ENCODE data around the gene PLA2G4B. TPM values are rescaled to one million over a fixed set of nuclear protein-coding genes. Genes with fewer than 3 reads are reported as not detected.
"Not testable (repeated sequence)": the region's sequence is repeated elsewhere in the genome, so short reads cannot be mapped to it uniquely, and the experiment has no call there.

Gene PLA2G4B
- total RNA-seq, 2 donors from 2014 or later = 1.5 to 7.6 TPM

- peak overlapping the region; percentile 48 to 64 for H3K4me3 ChIP-seq
- intact Hi-C loops (cut with DNase I) = loop anchor here (1.0 to 5.0 kb wide), 2 partner anchors 54 to 74 kb away; partner anchors contain the start of gene MAPKBP1
- no peaks in the 10 kb centered on the region for H3K36me3 ChIP-seq
- DNase-seq (ENCODE audit: low spot score) = no peak
- peak overlapping the region; percentile 77 to 79 for H3K27ac ChIP-seq
- TF ChIP-seq POLR2A (IDR thresholded peaks at IDR 0.05) (no peak), CTCF (IDR thresholded peaks at IDR 0.05) (no peak), POLR2AphosphoS5 (IDR thresholded peaks at IDR 0.05) (no peak)
- peaks cover 10% of the 10 kb centered on the region for H3K4me1 ChIP-seq (replicated peaks)
- H3K9me3 ChIP-seq = no peaks in the 10 kb centered on the region
- no peaks in the 10 kb centered on the region for H3K27me3 ChIP-seq (replicated peaks; ENCODE audit: insufficient read depth)
- WGBS = 11% methylated on average over 6 of the region's 6 CpGs
These were observed 9.9 kb upstream of the PLA2G4B start for GRCh38 chr15:41828807-41829141.

- Histone ChIP-seq H3K36me3 (no peaks in the 10 kb centered on the region), H3K27me3 (replicated peaks; ENCODE audit: insufficient read depth) (no peaks in the 10 kb centered on the region), H3K4me1 (replicated peaks) (peaks cover 10% of the 10 kb centered on the region), H3K9me3 (no peaks in the 10 kb centered on the region), H3K4me3 (no peak overlapping the region), H3K27ac (no peak overlapping the region)
- no peak for DNase-seq (ENCODE audit: low spot score)
- intact Hi-C loops (cut with DNase I) = loop anchor here (5.0 kb wide), 1 partner anchor 72 kb away; no protein-coding TSS in a partner anchor
- 67% methylated on average over 12 of the region's 13 CpGs for WGBS
- TF ChIP-seq CTCF (IDR thresholded peaks at IDR 0.05) (no peak), POLR2AphosphoS5 (IDR thresholded peaks at IDR 0.05) (no peak), POLR2A (IDR thresholded peaks at IDR 0.05) (no peak)
These were observed 8.5 kb upstream of the PLA2G4B start for GRCh38 chr15:41829959-41830646.

- H3K4me1 ChIP-seq (replicated peaks) = peaks cover 10% of the 10 kb centered on the region
- H3K9me3 ChIP-seq; H3K36me3 ChIP-seq; DNase-seq (ENCODE audit: low spot score); intact Hi-C loops (cut with DNase I); H3K27me3 ChIP-seq (replicated peaks; ENCODE audit: insufficient read depth); H3K27ac ChIP-seq; H3K4me3 ChIP-seq: not testable (repeated sequence)
- 81% methylated on average over 4 of the region's 4 CpGs for WGBS
These were observed 7.4 kb upstream of the PLA2G4B start for GRCh38 chr15:41831291-41831690.

GRCh38 chr15:41832208-41832607, 6.4 kb upstream of the PLA2G4B start:
- intact Hi-C loops (cut with DNase I) = no loop called here
- DNase-seq (ENCODE audit: low spot score) = no peak
- Histone ChIP-seq H3K4me3 (no peak overlapping the region), H3K4me1 (replicated peaks) (peaks cover 10% of the 10 kb centered on the region), H3K27ac (peak overlapping the region; percentile 35 to 43), H3K27me3 (replicated peaks; ENCODE audit: insufficient read depth) (no peaks in the 10 kb centered on the region), H3K36me3 (no peaks in the 10 kb centered on the region), H3K9me3 (no peaks in the 10 kb centered on the region)
- 82% methylated on average over 10 of the region's 10 CpGs for WGBS
- TF ChIP-seq POLR2AphosphoS5 (IDR thresholded peaks at IDR 0.05) = no peak
- TF ChIP-seq CTCF (IDR thresholded peaks at IDR 0.05) = no peak
- no peak for TF ChIP-seq POLR2A (IDR thresholded peaks at IDR 0.05)

GRCh38 chr15:41832875-41833274, 5.8 kb upstream of the PLA2G4B start:
- Histone ChIP-seq H3K9me3 (no peaks in the 10 kb centered on the region), H3K36me3 (no peaks in the 10 kb centered on the region), H3K27ac (peak overlapping the region; percentile 35 to 43), H3K4me1 (replicated peaks) (peaks cover 9% of the 10 kb centered on the region), H3K4me3 (no peak overlapping the region), H3K27me3 (replicated peaks; ENCODE audit: insufficient read depth) (no peaks in the 10 kb centered on the region)
- intact Hi-C loops (cut with DNase I) = no loop called here
- WGBS = 38% methylated on average over 3 of the region's 3 CpGs
- peak; percentile 86 for DNase-seq (ENCODE audit: low spot score)
- TF ChIP-seq POLR2AphosphoS5 (IDR thresholded peaks at IDR 0.05) (peak; percentile 88), POLR2A (IDR thresholded peaks at IDR 0.05) (no peak)

GRCh38 chr15:41834096-41834495, 4.6 kb upstream of the PLA2G4B start:
- no peak for DNase-seq (ENCODE audit: low spot score)
- no peaks in the 10 kb centered on the region for H3K36me3 ChIP-seq
- H3K4me1 ChIP-seq (replicated peaks) = peaks cover 18% of the 10 kb centered on the region
- no peak for TF ChIP-seq POLR2AphosphoS5 (IDR thresholded peaks at IDR 0.05)
- no peak for TF ChIP-seq POLR2A (IDR thresholded peaks at IDR 0.05)
- no peak for TF ChIP-seq CTCF (IDR thresholded peaks at IDR 0.05)
- no peak overlapping the region for H3K4me3 ChIP-seq
- 80% methylated on average over 3 of the region's 3 CpGs for WGBS
- no peaks in the 10 kb centered on the region for H3K27me3 ChIP-seq (replicated peaks; ENCODE audit: insufficient read depth)
- no peak overlapping the region for H3K27ac ChIP-seq
- intact Hi-C loops (cut with DNase I) = no loop called here
- no peaks in the 10 kb centered on the region for H3K9me3 ChIP-seq

Measured in prostate gland (tissue), 2 donors.